ENCODE results near the gene CDC42BPG.

Gene CDC42BPG

DNA sequence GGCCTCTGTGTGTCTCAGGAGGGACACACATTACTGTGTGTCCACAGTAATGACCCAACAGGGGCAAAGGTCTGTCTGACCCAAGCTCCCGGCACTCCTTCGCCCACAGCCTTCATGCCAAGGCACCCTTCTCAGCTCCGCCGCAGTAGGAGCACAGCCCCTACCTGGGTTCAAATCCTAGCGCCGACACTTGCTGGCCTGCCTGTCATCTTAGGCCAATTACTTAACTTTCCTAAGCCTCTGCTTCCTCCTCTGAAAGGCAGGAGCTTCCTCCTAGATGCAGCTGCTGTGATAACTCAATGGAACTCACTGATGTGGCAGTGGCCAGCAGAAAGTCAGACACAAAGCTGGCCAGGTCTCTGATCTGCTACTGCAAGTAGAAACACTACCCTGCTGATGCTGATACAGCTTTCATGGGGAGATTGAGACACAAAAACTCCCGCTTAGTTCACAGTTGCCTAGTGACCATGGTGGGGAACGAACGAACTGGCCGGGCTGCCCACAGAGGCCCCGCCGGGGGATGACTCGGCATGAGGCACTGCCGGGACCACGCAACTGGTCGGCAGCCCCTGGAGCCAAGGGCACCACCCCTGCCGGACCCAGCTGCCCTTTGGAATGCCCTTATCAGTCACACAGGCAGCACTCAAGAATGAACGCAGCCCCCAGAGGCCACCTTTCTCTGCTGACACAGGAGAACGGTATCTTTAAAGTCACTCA is 25.9 kb upstream of the CDC42BPG start:
- H3K27ac ChIP-seq: no peak overlapping the region
- no peak overlapping the region for H2AFZ ChIP-seq (ENCODE audit: low read depth)

DNA sequence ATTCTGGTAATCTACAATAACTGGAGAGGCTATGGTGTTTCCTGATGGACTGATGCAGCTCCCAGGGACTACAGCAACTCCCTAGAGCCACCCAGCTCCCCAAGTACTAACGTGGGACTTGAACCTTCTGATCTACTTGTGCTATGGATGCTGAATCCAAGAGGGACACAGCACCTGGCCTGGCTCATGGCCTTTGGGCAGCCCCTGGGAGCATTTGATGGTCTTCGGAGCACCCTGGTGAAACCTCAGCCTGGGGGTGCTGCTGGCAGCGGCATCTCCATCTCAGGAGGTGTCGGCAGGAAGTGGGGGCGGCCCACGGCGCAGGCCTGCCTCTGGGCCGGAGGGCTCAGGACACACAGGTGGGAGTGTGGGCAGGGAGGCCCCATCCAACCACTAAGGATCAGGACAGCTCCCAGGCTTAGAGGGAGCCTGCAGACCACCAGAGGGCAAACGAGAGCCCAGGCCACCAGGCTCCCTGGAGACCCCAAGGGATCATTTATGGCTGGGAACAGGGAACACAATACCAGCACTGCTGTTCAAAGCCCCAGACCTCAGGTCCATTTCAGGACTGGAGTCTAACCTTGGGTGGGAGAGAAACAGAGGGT is 25.2 kb upstream of the CDC42BPG start:
- no peak overlapping the region for H3K9ac ChIP-seq
- no peaks in the 10 kb centered on the region for H4K20me1 ChIP-seq (ENCODE audit: insufficient read depth)
- no peaks in the 10 kb centered on the region for H3K36me3 ChIP-seq (ENCODE audit: insufficient read depth)
- H2AFZ ChIP-seq (ENCODE audit: low read depth): no peak overlapping the region
- no peak overlapping the region for H3K4me3 ChIP-seq (IDR thresholded peaks at IDR 0.05; ENCODE audit: insufficient read depth, low read depth, low read length)
- no peak overlapping the region for H3K4me2 ChIP-seq
- H3K4me1 ChIP-seq (ENCODE audit: low read depth, poor library complexity, severe bottlenecking): peaks cover 59% of the 10 kb centered on the region
- H3K27ac ChIP-seq: peak overlapping the region; percentile 22; the same call in 1 of the 2 replicates
- H3K27me3 ChIP-seq (ENCODE audit: insufficient read depth, low read depth): no peaks in the 10 kb centered on the region
- H3K79me2 ChIP-seq (ENCODE audit: insufficient read depth, low read depth): peaks cover 63% of the 10 kb centered on the region; the same call in 1 of the 2 replicates
- TF ChIP-seq, protein P1, sequence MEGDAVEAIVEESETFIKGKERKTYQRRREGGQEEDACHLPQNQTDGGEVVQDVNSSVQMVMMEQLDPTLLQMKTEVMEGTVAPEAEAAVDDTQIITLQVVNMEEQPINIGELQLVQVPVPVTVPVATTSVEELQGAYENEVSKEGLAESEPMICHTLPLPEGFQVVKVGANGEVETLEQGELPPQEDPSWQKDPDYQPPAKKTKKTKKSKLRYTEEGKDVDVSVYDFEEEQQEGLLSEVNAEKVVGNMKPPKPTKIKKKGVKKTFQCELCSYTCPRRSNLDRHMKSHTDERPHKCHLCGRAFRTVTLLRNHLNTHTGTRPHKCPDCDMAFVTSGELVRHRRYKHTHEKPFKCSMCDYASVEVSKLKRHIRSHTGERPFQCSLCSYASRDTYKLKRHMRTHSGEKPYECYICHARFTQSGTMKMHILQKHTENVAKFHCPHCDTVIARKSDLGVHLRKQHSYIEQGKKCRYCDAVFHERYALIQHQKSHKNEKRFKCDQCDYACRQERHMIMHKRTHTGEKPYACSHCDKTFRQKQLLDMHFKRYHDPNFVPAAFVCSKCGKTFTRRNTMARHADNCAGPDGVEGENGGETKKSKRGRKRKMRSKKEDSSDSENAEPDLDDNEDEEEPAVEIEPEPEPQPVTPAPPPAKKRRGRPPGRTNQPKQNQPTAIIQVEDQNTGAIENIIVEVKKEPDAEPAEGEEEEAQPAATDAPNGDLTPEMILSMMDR (conservative IDR thresholded peaks at IDR 0.05; ENCODE audit: low read depth, low read length): no peak

More for the DNA sequence above, 25.9 kb upstream of the CDC42BPG start:
- TF ChIP-seq, protein P1 (conservative IDR thresholded peaks at IDR 0.05; ENCODE audit: low read depth, low read length): no peak
- Histone ChIP-seq H3K4me3 (IDR thresholded peaks at IDR 0.05; ENCODE audit: insufficient read depth, low read depth, low read length) (no peak overlapping the region), H3K79me2 (ENCODE audit: insufficient read depth, low read depth) (peaks cover 70% of the 10 kb centered on the region; the same call in 1 of the 2 replicates), H3K9ac (no peak overlapping the region), H3K4me1 (ENCODE audit: low read depth, poor library complexity, severe bottlenecking) (peaks cover 56% of the 10 kb centered on the region), H3K27me3 (ENCODE audit: insufficient read depth, low read depth) (no peaks in the 10 kb centered on the region), H3K4me2 (no peak overlapping the region), H4K20me1 (ENCODE audit: insufficient read depth) (no peaks in the 10 kb centered on the region), H3K36me3 (ENCODE audit: insufficient read depth) (no peaks in the 10 kb centered on the region)

DNA sequence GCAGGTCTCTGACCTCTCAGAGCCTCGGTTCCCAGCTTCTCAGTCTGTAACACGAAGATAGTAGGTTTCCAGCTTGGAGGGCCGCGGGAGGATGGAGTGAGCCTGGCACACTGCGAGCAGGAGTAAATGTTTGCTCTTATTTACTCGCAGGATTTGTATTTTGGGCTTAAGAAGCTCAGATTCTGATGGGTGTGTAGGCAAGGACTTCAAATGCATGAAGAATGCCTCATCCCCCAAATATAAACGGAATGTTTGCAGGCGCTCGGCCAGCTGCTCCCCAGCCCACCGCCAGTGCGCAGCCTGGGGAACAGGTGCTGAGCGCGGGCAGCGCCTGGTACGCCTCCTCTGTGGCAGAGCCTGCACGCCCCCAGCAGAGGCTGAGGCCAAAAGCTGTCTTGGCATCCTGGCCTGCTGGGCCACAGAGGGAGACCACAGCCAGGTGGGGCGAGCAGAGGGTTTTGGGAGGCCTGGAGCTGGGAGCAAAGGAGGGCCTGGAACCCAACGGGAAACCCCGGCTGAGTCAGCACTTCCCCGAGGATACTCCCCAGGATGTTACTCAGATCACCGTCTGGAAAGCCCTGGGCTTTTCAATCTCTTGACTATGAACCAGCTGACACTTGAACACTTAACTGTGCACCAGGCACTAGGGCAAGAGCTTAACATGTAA is 24.6 kb upstream of the CDC42BPG start:
- Histone ChIP-seq H3K36me3 (ENCODE audit: insufficient read depth) (no peaks in the 10 kb centered on the region), H3K4me1 (ENCODE audit: low read depth, poor library complexity, severe bottlenecking) (peaks cover 65% of the 10 kb centered on the region), H3K27me3 (ENCODE audit: insufficient read depth, low read depth) (no peaks in the 10 kb centered on the region), H3K9ac (no peak overlapping the region), H3K27ac (0 out of 2 replicates have a peak overlapping the region, but pooled peaks have one; percentile 22), H3K4me2 (no peak overlapping the region), H3K4me3 (IDR thresholded peaks at IDR 0.05; ENCODE audit: insufficient read depth, low read depth, low read length) (no peak overlapping the region), H2AFZ (ENCODE audit: low read depth) (no peak overlapping the region), H4K20me1 (ENCODE audit: insufficient read depth) (no peaks in the 10 kb centered on the region), H3K79me2 (ENCODE audit: insufficient read depth, low read depth) (peaks cover 62% of the 10 kb centered on the region; the same call in 1 of the 2 replicates)
- TF ChIP-seq, protein P1 (conservative IDR thresholded peaks at IDR 0.05; ENCODE audit: low read depth, low read length): no peak

DNA sequence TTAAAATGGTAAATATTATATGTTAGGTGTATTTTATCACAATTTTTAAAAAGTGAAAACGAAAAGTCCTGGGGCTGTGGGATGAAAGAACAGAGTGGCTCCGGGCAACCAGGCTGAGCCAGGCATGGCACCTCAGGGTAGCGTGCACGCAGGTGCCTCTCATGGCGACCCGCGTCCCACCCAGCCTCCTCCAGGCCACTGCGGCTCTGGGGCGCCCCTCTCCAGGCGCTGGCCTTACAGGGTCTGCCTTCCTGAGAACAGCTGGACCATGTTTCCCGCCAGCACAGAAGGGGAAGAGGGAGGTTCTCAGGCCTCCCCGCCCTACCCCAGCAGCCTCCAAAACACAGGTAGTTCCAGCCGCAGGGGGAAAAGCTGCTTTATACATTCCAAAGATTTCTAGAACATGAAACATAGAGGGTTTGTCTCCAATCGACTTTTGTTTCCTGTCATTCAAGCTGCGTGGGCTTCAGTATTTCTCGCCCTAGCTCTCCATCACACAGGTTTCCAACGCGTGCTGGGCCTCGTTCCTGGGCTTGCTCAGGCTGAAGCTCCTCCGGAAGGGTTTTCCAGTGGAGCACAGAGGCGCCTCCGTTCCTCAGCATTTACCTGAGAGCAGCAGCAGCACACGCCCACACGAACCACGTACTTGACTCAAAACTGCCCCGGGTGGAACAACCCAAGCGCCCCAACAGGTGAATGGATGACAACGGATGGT is 23.5 kb upstream of the CDC42BPG start:
- no peaks in the 10 kb centered on the region for H4K20me1 ChIP-seq (ENCODE audit: insufficient read depth)
- no peak overlapping the region for H3K9ac ChIP-seq
- H3K4me3 ChIP-seq (IDR thresholded peaks at IDR 0.05; ENCODE audit: insufficient read depth, low read depth, low read length): no peak overlapping the region
- no peaks in the 10 kb centered on the region for H3K36me3 ChIP-seq (ENCODE audit: insufficient read depth)
- H3K4me1 ChIP-seq (ENCODE audit: low read depth, poor library complexity, severe bottlenecking): peaks cover 74% of the 10 kb centered on the region
- H3K27me3 ChIP-seq (ENCODE audit: insufficient read depth, low read depth): no peaks in the 10 kb centered on the region
- TF ChIP-seq, protein P1 (conservative IDR thresholded peaks at IDR 0.05; ENCODE audit: low read depth, low read length): no peak
- H3K79me2 ChIP-seq (ENCODE audit: insufficient read depth, low read depth): peaks cover 73% of the 10 kb centered on the region
- no peak overlapping the region for H2AFZ ChIP-seq (ENCODE audit: low read depth)
- H3K27ac ChIP-seq: no peak overlapping the region; the same call in 1 of the 2 replicates
- H3K4me2 ChIP-seq: no peak overlapping the region; the same call in 1 of the 2 replicates

All from KMS-11 (cell line).